NCI-H526 treated with DMSO at 0.1 percent for 48 hours (cell line): ENCODE results near the gene COX8A.

Experiments used
- DNase-seq: peaks from one replicate; lab custom pipeline; 2025; lab: John Stamatoyannopoulos, UW

The COX8A gene

DNA sequence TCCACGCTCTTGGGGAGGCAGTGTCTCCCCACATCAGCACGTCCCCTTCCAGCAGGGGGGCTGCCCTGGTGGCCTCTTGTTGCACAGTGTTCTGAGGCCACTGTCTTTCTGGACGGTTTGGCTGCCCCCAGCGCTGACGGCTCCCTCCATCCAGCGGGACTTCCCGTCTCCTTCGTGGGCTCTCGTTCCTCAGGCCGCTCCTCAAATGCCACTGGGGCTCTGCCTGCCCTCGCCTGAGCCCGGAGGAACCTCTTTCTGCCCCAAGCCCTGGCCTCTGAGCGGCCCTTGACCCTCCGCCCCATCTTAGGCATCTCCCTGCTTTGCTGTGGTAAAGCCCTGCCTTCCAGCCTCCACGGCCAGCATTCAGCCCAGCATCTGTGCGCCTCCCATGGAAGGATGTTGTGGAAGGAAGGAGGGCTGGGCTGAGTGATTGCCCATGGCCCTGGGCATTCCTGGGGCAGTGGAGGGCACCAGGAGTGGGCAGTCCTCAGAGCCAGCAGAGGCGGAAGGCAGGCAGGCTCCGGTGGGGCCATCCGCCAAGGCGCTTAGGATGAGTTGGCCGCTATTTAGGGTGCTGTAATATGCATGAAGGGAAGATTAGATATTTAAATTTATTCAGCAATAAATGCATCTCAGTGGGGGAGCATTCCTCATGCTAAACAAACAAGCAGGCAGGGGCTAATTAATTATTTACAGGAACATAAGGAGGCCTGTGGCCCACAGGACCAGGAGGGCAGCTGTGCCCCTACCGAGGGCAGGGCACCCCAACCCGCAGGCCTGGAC, 29.6 kb downstream of the COX8A start:
- no peak for DNase-seq

- no peak for DNase-seq
Observed at GRCh38 chr11:64004590-64004984, 30.2 kb downstream of the COX8A start.

GRCh38 chr11:64005691-64006090, 31.3 kb downstream of the COX8A start:
- no peak for DNase-seq

DNA sequence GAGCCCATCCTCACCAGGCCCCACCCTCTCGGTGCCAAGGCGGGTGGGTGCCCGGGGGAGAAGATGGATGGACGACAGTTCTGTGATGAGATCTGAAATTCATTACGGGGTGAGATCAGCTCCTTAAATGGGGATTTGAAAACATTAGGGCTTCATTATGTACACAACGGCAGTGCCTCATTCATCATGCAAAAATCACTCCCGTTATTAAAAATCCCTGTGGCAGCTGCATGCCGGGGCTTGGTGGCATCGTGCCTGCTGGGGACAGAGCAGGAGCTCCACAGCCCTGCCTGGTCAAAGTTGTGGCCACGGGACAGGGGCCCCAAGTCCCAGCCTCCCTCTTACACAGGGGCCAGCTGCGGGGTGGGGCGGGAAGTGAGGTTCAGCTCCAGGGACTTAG, 32.0 kb downstream of the COX8A start:
- DNase-seq: no peak

DNA sequence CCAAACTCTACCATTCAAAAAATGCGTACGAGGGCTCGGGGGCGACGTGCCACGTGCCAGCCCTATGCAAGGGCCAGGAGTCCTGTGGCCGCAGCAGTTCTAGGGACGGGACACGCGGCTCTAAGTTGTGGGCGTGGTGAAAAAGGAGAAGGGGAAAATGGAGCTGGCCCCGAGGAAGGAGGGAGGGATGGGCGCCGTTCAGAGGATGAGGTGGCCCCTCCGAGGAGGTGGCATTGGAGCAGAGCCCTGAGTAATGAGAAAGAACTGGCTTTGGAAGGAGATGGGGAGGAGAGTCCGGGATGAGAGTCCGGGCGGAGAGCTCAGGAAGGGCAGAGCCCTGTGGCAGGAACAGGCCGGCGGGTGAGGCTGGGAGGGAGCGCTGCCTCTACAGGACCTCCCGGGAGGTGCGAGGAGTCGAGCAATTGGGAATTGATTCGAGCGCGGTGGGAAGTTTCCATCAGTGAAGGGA, 32.8 kb downstream of the COX8A start:
- no peak for DNase-seq

DNA sequence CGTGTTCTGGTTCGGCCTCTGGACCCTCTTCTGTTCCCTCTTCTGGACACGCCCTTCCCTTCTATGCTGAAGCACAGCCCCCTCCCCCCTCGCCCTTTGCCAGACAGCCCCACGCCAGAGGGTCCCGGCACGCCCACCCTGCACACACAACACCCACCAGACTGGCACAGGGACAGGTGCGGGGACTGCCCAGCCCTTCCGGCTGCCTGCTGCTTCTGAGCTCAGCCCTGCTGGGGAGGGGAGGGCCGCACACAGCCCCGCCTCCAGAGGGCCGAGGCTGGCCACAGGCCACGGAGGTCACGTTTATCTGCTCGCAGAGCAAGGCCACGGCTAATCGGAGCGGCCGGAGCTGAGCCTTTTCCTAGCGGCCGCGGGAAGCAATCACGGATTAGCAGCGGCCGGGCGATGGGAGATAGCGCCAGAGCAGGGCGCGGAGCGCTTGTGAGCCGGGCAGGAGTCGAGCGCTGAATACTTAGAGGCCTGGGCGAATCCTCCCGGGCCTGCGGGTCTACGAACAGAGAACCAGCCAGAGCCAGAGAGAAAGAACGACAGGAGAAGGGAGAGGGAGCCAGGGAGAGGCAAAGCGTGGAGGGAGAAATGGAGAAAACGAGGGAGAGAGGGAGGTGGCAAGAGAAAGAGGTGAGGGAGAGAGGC, 33.3 kb downstream of the COX8A start:
- DNase-seq: no peak

GRCh38 chr11:64008283-64008913, 34.0 kb downstream of the COX8A start:
- no peak for DNase-seq

DNA sequence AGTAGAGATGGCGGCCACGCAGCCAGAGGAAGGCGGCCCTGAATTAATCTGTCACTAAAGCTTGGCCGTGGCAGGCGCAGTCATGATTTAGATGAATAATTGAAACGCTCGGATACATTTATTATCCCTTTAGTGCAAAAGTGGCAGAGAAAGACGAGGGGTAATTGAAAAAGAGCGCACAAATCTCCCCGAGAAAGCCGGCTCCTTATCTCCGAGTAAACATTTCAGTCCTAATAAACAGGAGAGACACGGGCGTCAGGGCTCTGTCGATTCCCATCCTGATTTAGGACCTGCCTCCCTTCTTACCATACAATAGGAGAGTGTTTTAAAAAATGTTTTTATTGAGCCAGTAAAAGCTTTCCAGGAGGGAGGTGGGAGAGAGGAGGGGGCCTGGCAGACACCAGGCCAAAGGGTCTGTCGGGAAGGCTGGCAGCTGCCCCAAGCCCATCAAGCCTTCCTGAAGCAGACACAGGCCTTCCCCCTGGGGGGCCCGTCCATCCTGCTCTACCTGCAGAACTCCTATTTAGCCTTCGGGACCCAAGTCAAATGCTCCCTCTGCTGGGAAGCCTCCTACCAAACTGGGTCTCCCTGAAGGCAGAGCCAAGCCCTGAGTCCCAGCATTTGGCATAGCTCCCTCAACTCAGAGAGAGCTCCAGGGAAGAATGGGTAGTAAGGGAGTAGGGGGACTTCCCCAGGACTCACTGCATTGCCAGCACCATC, 34.7 kb downstream of the COX8A start:
- no peak for DNase-seq

DNA sequence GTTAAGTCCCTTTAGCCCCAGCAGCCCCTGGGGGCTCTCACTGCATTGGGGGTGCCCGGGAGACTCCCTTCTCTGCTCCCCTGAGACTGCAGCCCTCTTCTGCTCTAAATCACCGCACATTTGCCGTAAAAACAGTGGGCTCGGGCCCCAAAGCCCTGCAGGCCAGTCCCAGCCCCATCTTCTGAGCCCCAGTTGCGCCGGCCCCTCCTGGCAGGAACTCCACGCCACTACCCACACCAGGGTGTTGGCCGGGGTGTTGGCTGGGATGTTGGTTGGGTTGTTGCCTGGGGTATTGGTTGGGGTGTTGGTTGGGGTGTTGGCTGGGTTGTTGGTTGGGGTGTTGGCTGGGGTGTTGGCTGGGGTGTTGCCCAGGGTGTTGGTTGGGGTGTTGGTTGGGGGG, 35.3 kb downstream of the COX8A start:
- no peak for DNase-seq

GRCh38 chr11:64010783-64011182, 36.4 kb downstream of the COX8A start:
- no peak for DNase-seq

GRCh38 chr11:64011371-64011770, 37.0 kb downstream of the COX8A start:
- DNase-seq: no peak

GRCh38 chr11:64013141-64013896, 38.9 kb downstream of the COX8A start:
- no peak for DNase-seq

DNA sequence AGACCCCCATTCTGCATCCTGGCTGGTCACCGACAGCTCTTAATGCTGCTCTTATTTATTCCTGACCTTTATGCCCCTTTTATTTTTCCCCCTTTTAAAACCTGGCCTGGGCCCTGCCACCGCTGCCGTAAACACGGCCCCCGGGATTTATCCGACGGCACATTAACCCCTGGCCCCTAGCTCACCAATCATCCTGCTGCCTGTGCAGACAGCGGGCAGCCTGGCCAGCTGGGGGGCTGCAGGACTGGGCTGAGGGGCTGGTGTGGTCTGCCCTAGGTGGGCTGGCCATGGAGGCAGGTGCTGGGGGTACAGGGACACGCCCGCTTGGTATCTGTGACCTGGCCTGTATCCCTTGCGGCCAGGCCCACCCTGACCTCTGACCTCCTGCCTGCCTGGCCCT, 39.9 kb downstream of the COX8A start:
- no peak for DNase-seq

- DNase-seq: no peak
Observed at GRCh38 chr11:64015510-64015909, 41.1 kb downstream of the COX8A start.

- no peak for DNase-seq
Observed at GRCh38 chr11:64015935-64016845, 41.8 kb downstream of the COX8A start.

DNA sequence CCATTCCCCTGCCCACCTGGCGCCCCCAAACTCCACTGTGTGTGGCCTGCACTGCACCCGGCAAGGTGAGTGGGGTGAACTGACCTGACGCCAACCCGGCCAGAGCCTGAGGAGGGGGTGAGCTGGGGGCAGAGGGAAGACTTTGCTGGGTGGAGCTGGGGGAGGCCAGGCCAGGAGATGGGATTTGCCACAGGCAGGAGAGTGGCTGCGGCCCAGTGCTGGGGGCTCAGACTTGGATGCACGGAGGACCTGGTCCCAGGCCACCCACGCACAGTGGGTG, 43.5 kb downstream of the COX8A start:
- no peak for DNase-seq

GRCh38 chr11:64018310-64018709, 43.9 kb downstream of the COX8A start:
- DNase-seq: no peak

DNA sequence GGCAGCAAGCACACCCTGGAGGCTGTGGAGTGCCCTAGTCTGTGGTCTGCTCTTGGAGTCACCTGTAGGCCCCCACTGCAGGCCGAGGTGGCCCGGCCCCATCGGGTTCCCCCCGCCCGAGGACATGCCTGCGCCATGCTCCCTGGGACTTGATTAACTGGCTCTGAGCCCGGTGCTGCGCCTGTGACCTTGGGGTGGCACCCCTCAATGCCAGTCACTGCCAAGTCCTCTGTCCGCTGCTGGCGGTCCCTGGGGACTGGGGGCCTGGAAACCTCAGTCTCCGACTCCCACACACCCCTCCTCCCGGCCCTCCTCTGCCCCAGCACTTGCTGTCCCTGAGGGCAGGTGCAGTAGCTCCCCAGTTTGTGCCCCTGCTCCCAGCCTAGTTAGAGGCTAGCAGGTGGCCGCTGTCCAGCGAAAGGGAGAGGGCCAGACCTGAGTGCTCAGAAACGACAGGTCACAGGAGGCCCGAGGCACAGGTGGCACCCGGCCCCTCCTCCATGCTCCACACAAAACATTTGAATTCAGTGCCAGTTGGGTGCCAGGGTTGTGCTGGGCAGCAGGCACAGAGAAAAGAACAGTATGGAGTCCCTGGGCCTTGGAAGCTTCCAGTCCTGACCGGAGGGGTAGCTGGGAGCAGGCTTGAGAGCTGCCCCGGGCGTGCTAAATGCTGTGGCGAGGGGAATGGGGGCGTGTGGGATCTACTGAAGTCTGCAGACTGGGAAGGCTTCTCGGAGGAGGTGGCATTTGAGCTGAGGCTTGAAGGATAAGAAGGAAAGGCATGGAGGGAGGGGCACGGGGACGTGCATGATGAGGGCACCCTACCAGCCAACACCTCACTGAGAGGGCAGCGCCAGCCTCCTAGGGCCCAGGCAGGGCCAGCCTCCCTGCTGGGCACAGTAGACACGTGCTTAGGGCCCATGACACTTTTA, 45.0 kb downstream of the COX8A start:
- no peak for DNase-seq

- DNase-seq: no peak
Observed at GRCh38 chr11:64020976-64021756, 46.7 kb downstream of the COX8A start.
